HG03280 (cell line): ENCODE results near the gene RASGRP1.

Source experiments
- ATAC-seq: cut with Tn5 transposase; IDR thresholded peaks from one replicate; pipeline ENCODE4 v1.9.1; 2021; ENCODE audit warnings: mild to moderate bottlenecking, moderate library complexity; ENCODE audit not compliant: unreplicated experiment

RASGRP1 gene

GRCh38 chr15:38463893-38464292 lies 100.7 kb downstream of the RASGRP1 start:
- no peak for ATAC-seq

DNA sequence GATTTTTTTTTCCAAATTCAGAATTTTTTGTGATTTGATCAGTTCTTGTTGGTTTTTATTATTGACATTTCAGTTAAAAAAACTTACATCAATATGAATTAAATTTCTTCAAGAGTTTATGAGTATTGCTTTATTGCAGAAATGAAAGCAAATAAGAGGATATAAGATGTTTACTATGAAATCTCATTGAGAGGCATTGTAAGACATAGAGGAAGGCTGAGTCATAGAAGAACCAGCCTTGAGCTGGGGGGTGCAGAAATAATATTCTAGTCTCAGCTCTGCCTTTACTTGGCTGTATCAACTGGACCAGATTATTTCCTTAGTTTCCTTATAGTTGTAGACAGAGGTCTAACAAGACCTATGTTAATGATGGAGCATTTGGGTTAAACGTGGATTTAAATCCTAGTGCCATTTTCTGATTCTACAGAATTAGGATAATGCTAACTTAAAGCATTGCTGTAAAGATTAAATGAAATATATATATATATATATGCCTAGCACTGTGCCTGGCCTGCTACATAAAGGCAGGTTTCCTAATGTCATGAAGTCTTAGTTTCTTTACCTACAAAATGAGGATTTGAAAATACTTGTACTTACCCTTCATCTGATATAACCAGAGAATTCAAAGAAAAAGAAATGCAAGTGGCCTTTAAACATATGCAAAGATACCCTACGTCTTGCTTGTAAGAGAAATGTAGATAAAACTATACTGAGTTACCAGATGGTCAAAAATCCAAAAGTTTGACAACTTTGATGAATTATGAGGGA lies 103.4 kb downstream of the RASGRP1 start:
- peak; percentile 60 for ATAC-seq

DNA sequence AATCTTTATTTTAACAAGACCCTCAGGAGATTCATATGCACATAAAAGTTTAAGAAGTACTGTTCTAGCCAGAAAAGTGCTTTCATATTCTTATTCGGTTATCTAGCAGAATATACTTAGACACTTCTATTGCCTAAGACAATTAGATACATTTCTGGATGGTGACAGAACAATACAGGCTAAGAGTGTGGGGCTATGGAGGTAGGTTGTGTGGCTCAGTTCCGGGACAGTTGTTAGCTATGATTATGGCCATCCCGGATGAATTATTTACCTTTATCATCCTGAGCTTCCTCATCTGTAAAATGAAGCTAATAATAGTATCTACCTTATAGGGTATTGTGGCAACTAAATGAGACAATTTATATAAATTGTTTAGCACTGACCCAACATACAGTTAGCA lies 104.1 kb downstream of the RASGRP1 start:
- peak; percentile 32 for ATAC-seq

GRCh38 chr15:38459480-38459879 lies 105.1 kb downstream of the RASGRP1 start:
- ATAC-seq, result no peak

- no peak for ATAC-seq
Observed at GRCh38 chr15:38458646-38459045, 106.0 kb downstream of the RASGRP1 start.

DNA sequence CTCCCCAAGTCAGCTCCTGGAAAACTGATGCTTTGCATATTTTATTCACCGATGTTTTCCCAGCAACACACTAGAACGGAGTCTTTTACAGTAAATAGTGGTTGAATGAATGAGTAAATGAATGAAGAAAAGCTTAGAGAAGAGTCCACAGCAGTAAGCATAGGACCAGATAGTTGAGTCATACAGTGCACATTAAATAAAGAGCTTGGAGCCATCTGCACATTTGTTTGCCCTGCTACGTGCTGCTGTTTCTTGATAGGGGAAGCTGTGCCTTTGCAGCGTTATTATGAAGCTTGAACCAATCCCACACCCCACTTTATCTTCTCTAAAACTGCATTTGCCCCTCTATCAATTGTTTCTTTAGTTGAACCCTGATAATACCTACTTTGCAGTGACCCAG lies 109.5 kb downstream of the RASGRP1 start:
- ATAC-seq, result no peak

DNA sequence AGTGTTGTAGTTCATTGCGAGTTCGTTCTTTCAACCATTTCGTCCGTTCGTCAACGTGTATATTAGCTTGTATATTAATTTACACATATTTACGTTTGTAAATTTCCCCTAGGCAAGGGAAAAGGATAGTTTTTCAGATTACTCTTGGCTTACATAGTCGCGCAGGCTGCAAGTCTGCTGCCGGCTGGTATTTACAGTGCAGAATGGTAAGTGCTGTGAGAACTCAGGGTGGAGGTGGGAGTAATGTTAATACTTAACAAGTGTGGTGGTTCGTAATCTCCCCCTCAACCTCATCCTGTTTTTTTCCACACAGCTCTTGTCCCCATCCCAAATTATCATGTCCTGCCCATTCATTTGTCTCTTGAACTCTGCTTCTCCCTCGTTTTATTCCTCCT lies 109.9 kb downstream of the RASGRP1 start:
- ATAC-seq, result no peak

DNA sequence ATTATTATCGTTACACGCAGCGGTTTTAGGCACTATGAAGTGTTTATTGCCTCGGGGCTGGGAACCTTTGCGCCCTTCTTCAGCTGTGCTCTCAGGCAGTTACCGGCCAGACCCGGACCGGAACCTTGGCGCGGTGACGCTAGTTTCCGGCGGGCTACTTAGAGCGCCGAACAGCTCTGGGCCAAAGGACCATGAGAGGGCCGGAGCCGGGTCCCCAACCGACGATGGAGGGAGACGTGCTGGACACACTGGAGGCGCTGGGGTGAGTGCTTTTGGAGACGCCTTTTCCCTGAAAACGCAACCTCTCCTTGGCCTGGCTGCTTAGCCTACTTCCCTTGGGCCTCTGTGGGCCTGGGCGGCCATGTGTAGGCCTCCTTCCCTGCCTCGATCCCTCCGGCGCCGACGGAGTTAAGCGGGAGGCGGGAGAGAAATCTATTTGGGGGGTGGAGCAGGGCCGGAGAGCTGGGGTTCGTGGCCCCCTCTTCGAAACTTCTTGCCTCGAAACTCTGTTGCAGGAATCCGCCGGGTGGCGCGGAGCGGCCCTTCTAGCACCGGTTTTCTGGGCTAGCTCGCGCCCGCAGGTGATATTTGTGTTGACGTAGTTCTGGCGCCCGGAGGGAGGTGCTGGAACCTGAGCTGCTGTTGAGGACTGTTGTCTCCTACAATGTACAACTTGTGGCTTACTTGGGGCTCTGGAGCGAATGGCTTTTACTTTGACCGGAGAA lies 110.5 kb downstream of the RASGRP1 start, which contains the start of gene FAM98B:
Gene FAM98B, plus strand, starts transcription at position 157 of the 725 bp plus-strand sequence. Its CDS starts 35 bp downstream, at position 192.
- ATAC-seq, result peak; percentile 91

- ATAC-seq, result no peak
Observed at GRCh38 chr15:38441130-38441519, 123.5 kb downstream of the RASGRP1 start.

- ATAC-seq, result peak; percentile 76
Observed at GRCh38 chr15:38440353-38441129, 124.1 kb downstream of the RASGRP1 start.
